KBM-7 (cell line): ENCODE data around the gene EXOSC7.
A peak's percentile ranks its signal among the peaks of the same experiment; 100 is the strongest.
"Not testable (repeated sequence)": the region's sequence is repeated elsewhere in the genome, so short reads cannot be mapped to it uniquely, and the experiment has no call there.

Experiments
- DNase-seq: peaks from one replicate; pipeline ENCODE4 v3.0.0-alpha.2; 2015
- in situ Hi-C: fragments of 300-500 bp; cut with MboI; formaldehyde crosslinking; loops from 2 replicates; pipeline ENCODE4 v1.14.3; 2020; ENCODE audit warnings: low sequenced_read_pairs, low pct_unique_long_range_greater_than_20kb, mixed read lengths

The EXOSC7 gene

GRCh38 chr3:44976002-44976815 lies at the start of gene EXOSC7, which contains the start of gene ZDHHC3:
TSS of gene EXOSC7 (plus strand) at chr3:44976244. CDS start at chr3:44976278, 34 bp downstream.
TSS of gene ZDHHC3 (minus strand) at chr3:44976174. CDS start at chr3:44959436, 16,738 bp downstream.
- DNase-seq: peak; percentile 73
- in situ Hi-C loops: no loop called here

- no peak for DNase-seq
- in situ Hi-C loops: no loop called here
These were observed 49.1 kb upstream of the EXOSC7 start for GRCh38 chr3:44926921-44927320.

GRCh38 chr3:44927371-44927770 lies 48.7 kb upstream of the EXOSC7 start:
- DNase-seq: no peak
- in situ Hi-C loops: no loop called here

DNA sequence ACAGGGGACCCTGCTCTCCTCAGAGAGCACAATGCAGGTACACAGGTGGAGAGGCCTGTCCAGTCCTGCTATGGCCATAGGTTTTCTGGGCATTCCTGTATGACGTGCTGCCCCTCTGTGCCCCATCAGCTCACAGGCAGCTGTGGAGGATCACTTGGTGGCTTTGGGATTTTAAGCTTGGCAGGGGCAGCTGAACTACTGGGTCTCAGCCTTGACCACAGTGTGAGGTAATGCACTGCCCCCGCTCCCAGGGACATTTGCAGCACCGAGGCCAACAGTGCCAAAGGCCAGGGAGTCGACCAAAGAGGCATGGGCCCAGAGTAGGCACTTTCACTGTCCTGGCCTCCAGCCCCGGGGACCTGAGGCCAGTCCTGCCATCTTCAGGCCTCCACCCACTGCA lies 46.3 kb upstream of the EXOSC7 start:
- no peak for DNase-seq
- in situ Hi-C loops: no loop called here

- DNase-seq: no peak
- in situ Hi-C loops: no loop called here
These were observed 45.1 kb upstream of the EXOSC7 start for GRCh38 chr3:44930911-44931310.

GRCh38 chr3:44931791-44932190 lies 44.3 kb upstream of the EXOSC7 start:
- in situ Hi-C loops: no loop called here
- DNase-seq: no peak

- no peak for DNase-seq
- in situ Hi-C loops: no loop called here
These were observed 43.8 kb upstream of the EXOSC7 start for GRCh38 chr3:44932271-44932670.

DNA sequence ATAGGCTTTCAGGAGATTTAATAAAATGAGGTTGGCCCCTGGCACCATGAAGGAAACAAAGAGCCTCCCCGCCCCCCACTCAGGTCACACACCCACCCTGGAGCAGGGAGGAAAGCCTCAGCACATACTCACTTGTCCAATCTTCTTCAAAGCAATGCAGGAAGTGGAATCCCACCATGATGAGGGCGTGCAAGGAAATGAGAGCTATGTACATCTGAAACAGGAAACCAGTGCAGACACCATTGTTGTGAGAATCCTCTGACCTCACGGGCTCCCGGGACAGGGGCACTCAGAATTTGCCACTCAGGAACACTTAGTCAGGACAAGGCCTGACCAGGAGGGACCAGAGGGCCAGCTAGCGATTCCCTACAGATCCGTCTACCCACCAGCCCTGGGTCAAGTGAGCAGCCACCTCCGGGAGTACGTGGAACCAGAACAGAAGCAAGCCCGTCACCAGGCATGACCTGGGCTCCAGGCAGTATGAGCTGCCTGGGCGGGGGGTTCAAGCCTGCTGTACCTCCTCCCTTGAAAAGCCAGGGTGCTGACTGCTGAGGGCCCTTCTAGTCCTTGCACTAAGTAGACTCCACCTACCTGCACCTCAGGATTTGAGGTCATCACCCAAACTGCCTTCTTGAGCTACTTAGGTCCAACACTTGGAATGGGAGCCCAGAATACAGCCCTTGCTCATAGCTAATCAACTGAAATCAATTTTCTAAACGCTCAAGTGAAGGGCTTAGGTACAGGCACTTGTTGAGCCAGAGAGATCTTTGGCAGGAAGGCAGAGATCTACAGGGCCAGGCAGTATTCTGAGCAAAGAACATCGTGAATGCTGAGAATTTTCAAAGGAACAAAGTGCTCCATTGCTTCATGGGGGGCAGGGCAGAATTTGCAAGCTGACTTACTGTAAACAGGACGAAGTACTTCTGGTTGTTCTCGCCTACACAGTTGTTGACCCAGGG lies 42.8 kb upstream of the EXOSC7 start:
- in situ Hi-C loops: no loop called here
- no peak for DNase-seq

GRCh38 chr3:44939581-44940036 lies 36.4 kb upstream of the EXOSC7 start:
- no peak for DNase-seq
- in situ Hi-C loops: no loop called here

DNA sequence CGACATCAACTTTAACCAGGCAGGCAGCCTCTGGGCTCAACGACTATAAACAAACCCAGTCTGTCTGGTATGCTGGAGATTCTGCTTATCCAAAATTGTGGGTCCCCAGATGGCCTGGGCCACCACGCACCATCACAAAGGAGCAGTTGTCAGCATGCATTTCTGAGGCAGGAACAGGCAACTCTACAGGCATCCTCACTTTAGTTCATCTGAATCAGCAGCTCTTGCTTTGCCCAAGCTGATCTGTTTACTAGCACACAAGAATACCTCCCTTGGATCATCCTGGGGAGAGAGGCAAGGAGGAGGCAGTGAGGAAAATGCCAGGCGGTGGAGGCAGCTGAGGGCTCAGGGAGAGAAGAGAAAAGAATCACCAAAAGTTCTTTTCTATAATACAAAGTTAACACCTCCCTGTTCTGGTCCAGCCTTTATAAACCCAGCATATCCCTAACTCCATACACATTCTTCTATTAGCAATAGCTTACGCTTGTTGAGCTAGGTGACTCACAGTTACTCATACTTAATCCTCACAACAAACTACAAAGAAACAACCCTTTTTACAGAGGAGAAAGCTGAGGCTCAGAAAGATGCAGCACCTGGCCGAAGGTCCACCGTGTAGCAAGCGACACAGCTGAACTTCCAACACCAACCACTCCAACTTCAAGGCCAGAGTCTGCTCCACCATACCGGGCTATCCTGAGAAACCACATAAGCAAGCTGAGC lies 33.7 kb upstream of the EXOSC7 start:
- DNase-seq: no peak
- in situ Hi-C loops: no loop called here

- in situ Hi-C loops: no loop called here
- DNase-seq: no peak
These were observed 27.8 kb upstream of the EXOSC7 start for GRCh38 chr3:44948239-44948638.

DNA sequence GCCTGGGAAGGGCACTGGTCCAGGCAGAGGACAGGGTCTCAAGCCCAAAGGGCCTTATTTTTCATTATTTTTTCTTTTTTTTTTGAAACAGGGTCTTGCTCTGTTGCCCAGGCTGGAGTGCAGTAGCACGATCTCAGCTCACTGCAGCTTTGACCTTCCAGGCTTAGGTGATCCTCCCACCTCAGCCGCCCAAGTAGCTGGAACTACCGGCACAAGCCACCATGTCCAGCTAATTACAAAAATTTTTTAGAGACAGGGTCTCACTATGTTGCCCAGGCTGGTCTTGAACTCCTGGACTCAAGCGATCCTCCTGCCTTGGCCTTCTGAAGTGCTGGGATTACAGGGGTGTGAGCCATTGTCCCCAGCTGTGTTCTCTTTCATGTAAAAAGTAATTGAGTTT lies 26.3 kb upstream of the EXOSC7 start:
- DNase-seq, in situ Hi-C loops: not testable (repeated sequence)

GRCh38 chr3:44950275-44950734 lies 25.7 kb upstream of the EXOSC7 start:
- no peak for DNase-seq
- in situ Hi-C loops: no loop called here

DNA sequence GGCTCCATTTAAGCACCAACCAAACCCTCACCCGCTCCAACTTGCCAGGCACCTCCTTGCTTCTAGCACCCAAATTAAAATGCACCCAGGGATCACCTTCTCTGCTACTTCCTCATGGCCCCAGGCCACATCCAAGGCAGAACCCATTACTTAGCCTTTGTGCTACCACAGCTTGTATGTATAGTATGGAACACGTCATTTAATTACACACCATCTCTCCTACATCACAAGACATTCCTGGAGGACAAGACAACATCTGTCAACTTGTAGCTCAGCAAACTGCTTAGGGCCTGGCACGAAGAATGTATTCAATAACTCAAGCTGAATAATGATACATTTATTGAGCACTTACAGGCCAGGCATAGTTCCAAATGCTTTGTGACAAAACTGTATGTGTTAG lies 23.4 kb upstream of the EXOSC7 start:
- no peak for DNase-seq
- in situ Hi-C loops: no loop called here

DNA sequence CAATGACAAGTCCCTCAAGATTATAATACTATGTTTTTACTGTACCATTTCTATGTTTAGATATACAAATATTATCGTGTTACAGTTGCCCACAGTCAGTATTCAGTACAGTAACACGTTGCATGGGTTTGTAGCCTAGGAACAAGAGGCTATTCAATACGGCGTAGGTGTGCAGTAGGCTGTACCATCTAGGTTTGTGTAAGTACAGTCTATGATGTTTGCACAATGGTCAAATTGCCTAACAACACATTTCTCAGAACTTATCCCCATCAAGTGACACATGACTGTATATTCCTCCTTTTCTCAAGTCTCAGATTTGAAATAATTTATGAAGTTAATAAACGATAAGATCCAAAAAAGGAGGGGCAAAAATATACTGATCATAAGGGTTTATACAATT lies 21.7 kb upstream of the EXOSC7 start:
- no peak for DNase-seq
- in situ Hi-C loops: no loop called here

- in situ Hi-C loops: no loop called here
- DNase-seq: peak; percentile 55
These were observed 21.1 kb upstream of the EXOSC7 start for GRCh38 chr3:44954962-44955361.

DNA sequence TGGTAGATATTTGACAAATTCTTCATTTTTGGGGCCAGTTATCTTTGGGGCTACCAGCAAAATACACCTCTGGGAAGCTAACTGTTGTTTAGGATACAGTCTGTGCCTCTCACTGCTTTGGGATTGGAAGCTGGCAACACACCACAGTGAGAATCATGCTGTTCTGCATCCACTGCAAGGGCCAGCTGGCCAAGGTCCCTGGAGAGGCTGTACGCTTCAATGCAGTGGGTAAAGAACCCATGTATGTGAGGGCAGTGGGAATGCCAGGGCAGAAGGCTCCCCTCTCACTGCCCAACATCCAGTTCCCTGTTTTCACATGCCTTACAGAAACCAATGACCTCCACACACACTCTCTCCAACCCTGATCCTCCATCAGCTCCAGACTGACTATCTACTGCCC lies 20.1 kb upstream of the EXOSC7 start:
- DNase-seq: no peak
- in situ Hi-C loops: no loop called here

GRCh38 chr3:44957986-44958385 lies 18.1 kb upstream of the EXOSC7 start:
- in situ Hi-C loops: no loop called here
- DNase-seq: no peak

- DNase-seq: no peak
- in situ Hi-C loops: no loop called here
These were observed 17.7 kb upstream of the EXOSC7 start for GRCh38 chr3:44958386-44958785.
